22Rv1 (cell line): ENCODE results near the gene HDGF.

ENCODE experiments used
- ZFX ChIP-seq: fragments of 450-650 bp; IDR thresholded peaks from 2 replicates; pipeline ENCODE4 v1.6.1; 2017; ENCODE audit warnings: antibody characterized with exemption, borderline replicate concordance
- TF ChIP-seq, protein P1 (sequence below): fragments of 450-650 bp; IDR thresholded peaks from 2 replicates; pipeline ENCODE4 v1.5.1; 2017; ENCODE audit warnings: mild to moderate bottlenecking

DNA sequence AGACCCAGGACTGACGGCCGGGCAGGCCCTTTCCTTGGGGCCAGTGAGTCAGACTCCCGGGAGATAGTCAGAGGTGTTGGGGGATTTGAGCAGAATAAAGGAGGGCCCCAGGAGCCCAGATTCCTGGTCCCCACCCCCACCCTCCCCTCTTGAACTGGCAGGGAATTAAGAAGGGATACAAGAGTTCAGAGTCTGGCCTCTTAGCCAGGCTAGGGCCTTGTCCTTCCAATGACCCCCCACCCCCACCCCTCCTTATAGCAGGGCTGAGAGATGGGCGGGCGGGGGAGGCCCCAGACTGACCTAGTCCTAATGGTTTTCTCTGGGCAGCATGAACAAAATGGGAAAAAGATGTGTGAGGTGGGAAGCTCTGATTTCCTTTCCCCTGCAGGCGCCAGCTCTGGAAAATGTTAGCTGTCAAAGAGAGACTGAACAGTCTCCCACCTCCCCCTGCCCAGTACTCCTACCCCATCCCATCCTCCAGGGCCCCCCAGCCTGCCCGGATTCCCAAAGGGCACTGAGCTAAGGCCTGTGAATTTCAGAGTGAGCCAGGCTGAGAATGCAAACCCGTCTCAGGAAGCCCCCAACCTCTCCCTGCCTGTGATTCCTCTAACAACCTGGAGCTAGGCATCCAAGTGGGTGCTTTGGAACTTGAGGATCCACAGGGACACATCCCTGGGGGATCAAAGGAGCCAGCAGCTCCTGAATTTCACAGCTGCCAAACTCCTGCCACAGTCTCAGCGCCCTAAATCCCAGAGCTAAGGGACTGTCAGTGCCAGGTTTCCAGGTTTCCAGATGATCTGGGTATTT lies 40.3 kb downstream of the HDGF start:
- TF ChIP-seq, protein P1, sequence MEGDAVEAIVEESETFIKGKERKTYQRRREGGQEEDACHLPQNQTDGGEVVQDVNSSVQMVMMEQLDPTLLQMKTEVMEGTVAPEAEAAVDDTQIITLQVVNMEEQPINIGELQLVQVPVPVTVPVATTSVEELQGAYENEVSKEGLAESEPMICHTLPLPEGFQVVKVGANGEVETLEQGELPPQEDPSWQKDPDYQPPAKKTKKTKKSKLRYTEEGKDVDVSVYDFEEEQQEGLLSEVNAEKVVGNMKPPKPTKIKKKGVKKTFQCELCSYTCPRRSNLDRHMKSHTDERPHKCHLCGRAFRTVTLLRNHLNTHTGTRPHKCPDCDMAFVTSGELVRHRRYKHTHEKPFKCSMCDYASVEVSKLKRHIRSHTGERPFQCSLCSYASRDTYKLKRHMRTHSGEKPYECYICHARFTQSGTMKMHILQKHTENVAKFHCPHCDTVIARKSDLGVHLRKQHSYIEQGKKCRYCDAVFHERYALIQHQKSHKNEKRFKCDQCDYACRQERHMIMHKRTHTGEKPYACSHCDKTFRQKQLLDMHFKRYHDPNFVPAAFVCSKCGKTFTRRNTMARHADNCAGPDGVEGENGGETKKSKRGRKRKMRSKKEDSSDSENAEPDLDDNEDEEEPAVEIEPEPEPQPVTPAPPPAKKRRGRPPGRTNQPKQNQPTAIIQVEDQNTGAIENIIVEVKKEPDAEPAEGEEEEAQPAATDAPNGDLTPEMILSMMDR: no peak
- TF ChIP-seq ZFX: no peak
